GM19328 (cell line): ENCODE data around the gene CISD2.
"Not testable (repeated sequence)": the region's sequence is repeated elsewhere in the genome, so short reads cannot be mapped to it uniquely, and the experiment has no call there.

Source experiments
- ATAC-seq: cut with Tn5 transposase; IDR thresholded peaks from one replicate; pipeline ENCODE4 v1.9.1; 2021; ENCODE audit warnings: mild to moderate bottlenecking, moderate library complexity; ENCODE audit not compliant: unreplicated experiment

The CISD2 gene

DNA sequence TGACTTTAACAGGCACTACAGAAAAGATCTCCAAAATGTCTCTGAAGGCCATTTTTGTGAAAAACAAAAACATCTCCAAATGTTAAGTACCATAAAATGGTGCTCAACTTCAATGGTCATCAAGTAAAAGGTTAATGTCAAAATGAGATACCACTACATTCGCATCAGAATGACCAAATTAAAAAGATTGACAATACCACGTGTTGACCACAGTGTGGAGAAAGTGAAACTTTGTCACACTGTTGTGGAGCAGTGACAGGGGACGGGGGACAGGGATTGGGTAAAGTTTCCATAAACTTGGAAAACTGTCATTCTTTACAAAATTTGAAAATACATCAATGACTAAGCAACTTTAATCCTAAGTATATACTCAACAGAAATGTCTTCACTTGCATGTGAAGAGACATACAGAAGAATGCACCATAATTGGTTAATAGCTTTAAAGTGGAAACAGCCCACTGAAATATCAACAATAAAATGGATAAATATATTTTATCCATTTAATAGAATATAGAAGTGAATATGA lies 19.1 kb upstream of the CISD2 start:
- no peak for ATAC-seq

DNA sequence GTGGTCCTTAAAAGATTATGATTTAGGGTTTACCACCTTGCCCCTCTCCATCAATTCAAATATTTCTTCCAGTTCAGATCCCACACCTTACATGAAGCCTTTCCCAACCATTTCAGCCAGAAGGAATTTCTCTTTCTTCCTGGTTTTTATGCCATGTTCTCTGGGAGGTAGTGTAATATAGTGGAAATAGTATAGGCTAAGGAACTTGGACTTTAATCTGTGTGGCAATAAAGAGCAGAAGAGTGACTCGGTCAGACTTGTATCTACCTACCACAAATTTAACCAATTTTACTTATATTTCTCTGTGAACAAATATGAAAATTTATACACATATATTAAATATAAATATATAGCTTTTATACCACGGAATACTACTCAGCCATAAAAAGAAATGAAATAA lies 18.4 kb upstream of the CISD2 start:
- ATAC-seq = no peak

DNA sequence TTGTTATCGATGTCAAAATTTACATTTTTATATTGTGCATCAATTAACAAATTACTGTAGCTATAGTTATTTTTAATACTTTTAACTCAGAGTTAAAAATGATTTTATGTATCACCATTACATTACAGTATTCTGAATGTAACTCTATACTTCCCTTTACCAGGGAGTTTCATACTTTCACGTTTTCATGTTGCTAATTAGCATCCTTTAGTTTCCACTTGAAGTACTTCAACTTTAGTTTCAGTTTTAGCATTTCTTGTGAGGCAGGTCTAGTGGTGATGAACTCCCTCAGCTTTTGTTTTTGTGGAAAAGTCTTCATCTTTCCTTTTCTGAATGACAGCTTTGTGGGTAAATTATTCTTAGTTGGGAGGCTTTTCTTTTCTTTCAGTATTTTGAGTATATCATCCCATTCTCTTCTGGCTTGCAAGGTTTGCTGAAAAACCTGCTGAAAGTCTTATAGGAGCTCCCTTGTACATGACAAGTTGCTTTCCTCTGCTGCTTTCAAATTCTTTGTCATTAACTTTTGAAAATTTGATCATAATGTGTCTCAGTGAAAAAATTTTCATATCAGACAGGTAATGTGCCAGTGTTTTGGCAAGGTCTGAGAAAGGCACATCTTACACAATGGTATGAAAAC lies 9.8 kb upstream of the CISD2 start:
- no peak for ATAC-seq

GRCh38 chr4:102860611-102861324 lies 8.0 kb upstream of the CISD2 start:
- ATAC-seq = no peak

- ATAC-seq = no peak
These were observed 6.8 kb upstream of the CISD2 start for GRCh38 chr4:102862016-102862415.

DNA sequence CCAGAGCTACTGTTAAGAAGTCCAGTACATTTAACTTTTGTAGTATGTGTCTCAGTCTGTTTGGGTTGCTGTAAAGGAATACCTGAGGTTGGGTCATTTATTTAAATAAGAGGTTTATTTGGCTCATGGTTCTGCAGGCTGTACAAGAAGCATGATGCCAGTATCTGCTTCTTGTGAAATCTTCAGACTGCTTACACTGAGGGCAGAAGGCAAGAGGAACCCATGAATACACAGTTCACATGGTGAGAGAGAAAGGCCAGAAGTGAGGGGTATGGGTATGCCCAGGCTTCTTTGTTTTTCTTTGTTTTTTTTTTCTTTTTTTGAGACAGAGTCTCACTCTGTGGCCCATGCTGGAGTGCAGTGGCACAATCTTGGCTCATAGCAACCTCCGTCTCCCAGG lies 6.0 kb upstream of the CISD2 start:
- ATAC-seq = no peak

DNA sequence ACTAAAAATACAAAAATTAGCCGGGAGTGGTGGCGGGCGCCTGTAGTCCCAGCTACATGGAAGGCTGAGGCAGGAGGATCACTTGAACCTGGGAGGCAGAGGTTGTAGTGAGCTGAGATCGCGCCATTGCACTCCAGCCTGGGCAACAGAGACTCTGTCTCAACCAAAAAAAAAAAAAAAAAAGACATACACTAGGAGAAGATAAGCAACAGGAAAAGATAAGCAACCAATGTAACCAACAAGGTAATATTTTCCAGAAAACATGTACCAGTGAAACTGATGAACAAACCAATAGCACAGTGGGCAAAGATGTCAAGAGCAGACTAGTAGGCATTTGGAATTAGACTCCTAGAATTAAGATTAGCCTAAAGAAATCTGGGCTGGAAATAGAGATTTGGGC lies 3.5 kb upstream of the CISD2 start:
- ATAC-seq = not testable (repeated sequence)

GRCh38 chr4:102867278-102868152 lies 1.3 kb upstream of the CISD2 start:
- no peak for ATAC-seq

- no peak for ATAC-seq
These were observed 525 bp upstream of the CISD2 start for GRCh38 chr4:102868153-102868780.

DNA sequence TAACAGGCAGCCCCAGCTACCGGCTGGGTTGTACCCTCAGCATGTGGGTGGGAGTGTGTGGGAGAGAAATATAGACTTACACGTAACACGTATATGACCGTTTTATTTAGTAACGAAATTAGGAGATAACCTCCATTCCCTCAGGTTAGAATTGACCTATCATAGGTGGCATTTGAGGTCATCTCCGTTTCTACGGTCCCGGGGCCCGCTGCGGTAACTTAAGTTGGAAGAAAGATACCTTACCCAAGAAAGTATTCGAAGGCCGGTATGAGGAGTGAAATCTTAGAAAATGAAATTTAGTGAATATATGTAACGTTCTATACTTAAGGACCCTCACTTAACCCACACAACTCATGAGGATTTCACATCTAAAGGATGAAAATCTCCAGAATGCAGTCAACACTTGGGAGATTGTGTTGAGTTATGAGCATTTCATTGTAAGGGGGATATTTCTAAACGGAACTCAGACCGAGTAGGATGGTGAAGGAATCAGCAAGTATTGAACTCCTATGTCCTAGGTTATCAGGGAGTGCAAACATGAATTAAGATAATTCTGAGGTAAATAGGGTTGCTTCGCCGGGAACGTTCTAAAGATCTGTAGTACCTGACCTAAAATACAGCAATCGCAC lies 891 bp downstream of the CISD2 start:
- peak; percentile 22 for ATAC-seq

- ATAC-seq = no peak
These were observed 3.0 kb downstream of the CISD2 start for GRCh38 chr4:102871772-102872171.

GRCh38 chr4:102877477-102878106 lies 8.8 kb downstream of the CISD2 start:
- not testable (repeated sequence) for ATAC-seq

GRCh38 chr4:102878349-102878748 lies 9.6 kb downstream of the CISD2 start:
- ATAC-seq = not testable (repeated sequence)

GRCh38 chr4:102878901-102879300 lies 10.1 kb downstream of the CISD2 start:
- ATAC-seq = no peak

DNA sequence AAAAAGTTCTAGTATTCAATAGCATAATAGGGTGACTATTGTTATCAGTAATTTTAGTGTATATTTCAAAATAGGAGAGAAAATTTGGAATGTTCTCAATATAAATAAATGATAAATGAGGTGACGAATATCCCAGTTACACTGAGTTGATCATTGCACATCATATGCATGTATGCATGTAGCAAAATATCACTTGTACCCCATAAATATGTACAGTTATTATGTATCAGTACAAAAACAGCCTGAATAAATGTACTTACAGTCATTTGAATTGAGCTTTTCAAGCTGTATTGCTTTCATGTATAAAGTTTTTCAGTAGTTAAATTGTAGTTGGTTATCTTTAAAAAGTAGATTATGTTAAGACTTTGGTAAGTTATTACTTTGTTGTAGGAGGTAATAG lies 12.6 kb downstream of the CISD2 start:
- no peak for ATAC-seq

DNA sequence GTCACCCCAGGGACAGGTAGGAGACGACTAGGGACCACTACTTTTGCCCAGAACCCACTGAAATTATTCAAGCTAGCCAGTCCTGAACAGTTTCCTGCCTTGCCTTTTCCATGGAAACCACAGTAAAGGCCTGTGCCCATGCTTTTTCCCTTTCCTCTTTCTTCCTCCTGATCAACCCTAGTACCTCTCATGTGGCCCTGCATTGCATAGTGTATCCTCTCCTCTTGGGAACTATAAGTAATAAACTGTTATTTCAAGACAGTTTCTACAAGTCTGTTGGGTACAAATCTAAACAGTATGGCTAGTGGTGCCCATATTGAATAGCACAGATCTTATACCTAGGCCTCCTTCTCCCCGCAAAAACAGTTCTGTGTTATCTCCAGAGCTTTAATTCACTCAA lies 14.5 kb downstream of the CISD2 start:
- no peak for ATAC-seq

DNA sequence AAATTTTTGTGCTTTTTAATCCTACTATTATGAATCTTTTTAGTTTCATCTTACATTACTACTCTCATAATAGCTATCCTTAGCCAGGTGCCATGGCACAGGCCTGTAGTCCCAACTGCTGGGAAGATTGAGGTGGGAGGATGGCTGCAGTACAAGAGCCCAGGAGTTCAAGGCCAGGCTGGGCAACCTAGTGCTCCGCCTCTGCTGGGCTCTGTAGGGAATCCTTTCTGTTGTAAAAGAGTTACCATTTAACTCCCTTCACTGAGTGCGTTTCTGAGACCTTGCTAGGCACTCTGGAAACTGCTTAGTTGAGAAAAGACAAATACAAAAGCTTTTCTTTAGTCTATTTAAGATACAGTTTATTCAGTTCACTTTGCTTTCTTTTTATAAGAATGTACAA lies 19.8 kb downstream of the CISD2 start:
- not testable (repeated sequence) for ATAC-seq

DNA sequence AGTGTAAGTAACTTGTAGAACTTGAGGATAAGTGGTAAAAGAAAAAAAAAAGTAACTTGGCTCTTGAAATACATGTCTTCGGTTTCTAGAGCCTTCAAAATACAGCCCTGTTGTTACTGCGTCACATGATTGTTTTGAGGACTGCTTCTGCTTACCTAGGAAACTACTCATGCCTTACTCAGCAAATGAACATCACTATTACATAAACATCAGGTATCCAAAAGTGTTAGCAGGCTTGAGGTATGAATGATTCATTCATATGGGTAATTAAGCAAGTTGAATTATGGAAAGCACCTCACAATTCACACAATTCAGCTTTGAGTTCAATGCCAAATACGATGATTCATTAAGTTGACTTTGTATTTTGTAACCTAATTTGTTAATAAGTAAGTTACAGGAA lies 21.1 kb downstream of the CISD2 start:
- not testable (repeated sequence) for ATAC-seq

- not testable (repeated sequence) for ATAC-seq
These were observed 27.8 kb downstream of the CISD2 start for GRCh38 chr4:102896547-102896946.

- ATAC-seq = not testable (repeated sequence)
These were observed 28.8 kb downstream of the CISD2 start for GRCh38 chr4:102897610-102898009.
